Activated CD8-positive, alpha-beta memory T cell treated with anti-CD3 and anti-CD28 coated beads for 4 hours (primary cell): ENCODE measurements around the gene PDGFRB.
"Not testable (repeated sequence)": the region's sequence is repeated elsewhere in the genome, so short reads cannot be mapped to it uniquely, and the experiment has no call there.

ENCODE experiments used
- DNase-seq, 2 donors: peaks; one replicate each; pipeline ENCODE4 v3.0.0-alpha.2; 2020; ENCODE audit warnings: low read depth in 2 of 2

PDGFRB gene

GRCh38 chr5:150084754-150085153, 70.9 kb downstream of the PDGFRB start:
- DNase-seq: not testable (repeated sequence)

- no peak for DNase-seq
Measured at GRCh38 chr5:150082889-150083288, 72.8 kb downstream of the PDGFRB start.

GRCh38 chr5:150082374-150082773, 73.3 kb downstream of the PDGFRB start:
- no peak for DNase-seq

GRCh38 chr5:150081541-150082283, 73.9 kb downstream of the PDGFRB start:
- peak in 1 of 2 donors; percentile 12 for DNase-seq

GRCh38 chr5:150080696-150081435, 74.8 kb downstream of the PDGFRB start:
- no peak for DNase-seq

GRCh38 chr5:150079909-150080461, 75.7 kb downstream of the PDGFRB start:
- DNase-seq: no peak

- DNase-seq: no peak
Measured at GRCh38 chr5:150078802-150079689, 76.6 kb downstream of the PDGFRB start.

- DNase-seq: no peak
Measured at GRCh38 chr5:150077996-150078801, 77.4 kb downstream of the PDGFRB start.

GRCh38 chr5:150077060-150077459, 78.6 kb downstream of the PDGFRB start:
- no peak for DNase-seq

GRCh38 chr5:150075806-150076205, 79.8 kb downstream of the PDGFRB start:
- no peak for DNase-seq

- no peak for DNase-seq
Measured at GRCh38 chr5:150075233-150075632, 80.4 kb downstream of the PDGFRB start.

- DNase-seq: no peak
Measured at GRCh38 chr5:150073677-150074076, 82.0 kb downstream of the PDGFRB start.

GRCh38 chr5:150073086-150073625, 82.5 kb downstream of the PDGFRB start:
- no peak for DNase-seq

GRCh38 chr5:150070821-150071220, 84.8 kb downstream of the PDGFRB start:
- no peak for DNase-seq

GRCh38 chr5:150069672-150070627, 85.7 kb downstream of the PDGFRB start:
- DNase-seq: no peak

- DNase-seq: no peak
Measured at GRCh38 chr5:150068961-150069645, 86.5 kb downstream of the PDGFRB start.

GRCh38 chr5:150068472-150068871, 87.2 kb downstream of the PDGFRB start:
- DNase-seq: no peak

- no peak for DNase-seq
Measured at GRCh38 chr5:150068071-150068470, 87.6 kb downstream of the PDGFRB start.

GRCh38 chr5:150067405-150067960, 88.2 kb downstream of the PDGFRB start:
- DNase-seq: no peak
